Esophagus muscularis mucosa (tissue), 3 donors: ENCODE measurements around the gene MTMR10.

Source experiments
- CTCF ChIP-seq, 3 experiments: fragments of 200-600 bp in 2 of 3; fragments of 450-650 bp in 1 of 3; sonication (generic) in 2 of 3; IDR thresholded peaks; one replicate each; pipeline ENCODE4 v1.5.1; 2017 to 2019; ENCODE audit warnings: antibody characterized with exemption in 3 of 3, mild to moderate bottlenecking in 2 of 3, moderate library complexity in 1 of 3
- EP300 ChIP-seq: sonication (generic); formaldehyde crosslinking; IDR thresholded peaks from one replicate; pipeline ENCODE4 v1.6.1; 2017; ENCODE audit warnings: antibody characterized with exemption

- TF ChIP-seq CTCF (IDR thresholded peaks at IDR 0.05) (no peak), EP300 (no peak)
These were observed 68.7 kb downstream of the MTMR10 start for GRCh38 chr15:30922480-30923311.
